ENCODE measurements around the gene MAST4. TPM values are rescaled to one million over a fixed set of nuclear protein-coding genes. Genes with fewer than 3 reads are reported as not detected.

The MAST4 gene
- total RNA-seq, 2 donors from 2014 or later = 11.0 to 11.5 TPM

GRCh38 chr5:67093279-67093678 is 497.1 kb downstream of the MAST4 start:
- H3K27ac Mint-ChIP-seq = no peak overlapping the region
- WGBS, 2 experiments (ENCODE audit: insufficient coverage in 1 of 2, insufficient read length in 1 of 2) = 95% methylated on average over 1 of the region's 1 CpG; no CpG with 5 or more reads in 1 of the 2 experiments

GRCh38 chr5:67094476-67095300 is 498.5 kb downstream of the MAST4 start:
- Histone ChIP-seq H3K4me3 (ENCODE audit: low read length) (peak overlapping the region; percentile 2), H3K36me3 (ENCODE audit: control insufficient read depth, insufficient read depth, low read length) (no peaks in the 10 kb centered on the region), H3K9me3 (ENCODE audit: control insufficient read depth, low read length) (no peaks in the 10 kb centered on the region), H3K4me1 (ENCODE audit: control insufficient read depth, insufficient read depth, low read length) (peaks cover 10% of the 10 kb centered on the region), H3K9ac (ENCODE audit: extremely low read depth, low read length, poor library complexity, severe bottlenecking) (no peak overlapping the region), H3K27me3 (ENCODE audit: control insufficient read depth, insufficient read depth, low read length, poor library complexity, severe bottlenecking) (no peaks in the 10 kb centered on the region), H3K27ac (ENCODE audit: low read depth, low read length) (peak overlapping the region; percentile 33)
- TF ChIP-seq CTCF (conservative IDR thresholded peaks at IDR 0.05) = no peak
- Mint-ChIP-seq H3K9me3 (no peaks in the 10 kb centered on the region), H3K36me3 (ENCODE audit: low read depth) (no peaks in the 10 kb centered on the region), H3K4me3 (peak overlapping the region; percentile 4), H3K4me1 (peaks cover 41% of the 10 kb centered on the region), H3K27me3 (ENCODE audit: insufficient read depth) (no peaks in the 10 kb centered on the region), H3K27ac (peak overlapping the region; percentile 94)
- 8 to 69% methylated on average over 2 to 4 of the region's 4 CpGs for WGBS, 2 experiments (ENCODE audit: insufficient coverage in 1 of 2, insufficient read length in 1 of 2)
- peak; percentile 83 for DNase-seq

More at GRCh38 chr5:67093279-67093678, 497.1 kb downstream of the MAST4 start:
- Histone ChIP-seq H3K9me3 (ENCODE audit: control insufficient read depth, low read length) (no peaks in the 10 kb centered on the region), H3K9ac (ENCODE audit: extremely low read depth, low read length, poor library complexity, severe bottlenecking) (no peak overlapping the region), H3K4me1 (ENCODE audit: control insufficient read depth, insufficient read depth, low read length) (peaks cover 10% of the 10 kb centered on the region), H3K27me3 (ENCODE audit: control insufficient read depth, insufficient read depth, low read length, poor library complexity, severe bottlenecking) (no peaks in the 10 kb centered on the region), H3K4me3 (ENCODE audit: low read length) (no peak overlapping the region), H3K36me3 (ENCODE audit: control insufficient read depth, insufficient read depth, low read length) (no peaks in the 10 kb centered on the region), H3K27ac (ENCODE audit: low read depth, low read length) (no peak overlapping the region)
- H3K36me3 Mint-ChIP-seq (ENCODE audit: low read depth) = no peaks in the 10 kb centered on the region
- no peak for DNase-seq
- no peaks in the 10 kb centered on the region for H3K27me3 Mint-ChIP-seq (ENCODE audit: insufficient read depth)
- peaks cover 43% of the 10 kb centered on the region for H3K4me1 Mint-ChIP-seq
- TF ChIP-seq CTCF (conservative IDR thresholded peaks at IDR 0.05) = no peak
- no peak overlapping the region for H3K4me3 Mint-ChIP-seq
- H3K9me3 Mint-ChIP-seq = no peaks in the 10 kb centered on the region

DNA sequence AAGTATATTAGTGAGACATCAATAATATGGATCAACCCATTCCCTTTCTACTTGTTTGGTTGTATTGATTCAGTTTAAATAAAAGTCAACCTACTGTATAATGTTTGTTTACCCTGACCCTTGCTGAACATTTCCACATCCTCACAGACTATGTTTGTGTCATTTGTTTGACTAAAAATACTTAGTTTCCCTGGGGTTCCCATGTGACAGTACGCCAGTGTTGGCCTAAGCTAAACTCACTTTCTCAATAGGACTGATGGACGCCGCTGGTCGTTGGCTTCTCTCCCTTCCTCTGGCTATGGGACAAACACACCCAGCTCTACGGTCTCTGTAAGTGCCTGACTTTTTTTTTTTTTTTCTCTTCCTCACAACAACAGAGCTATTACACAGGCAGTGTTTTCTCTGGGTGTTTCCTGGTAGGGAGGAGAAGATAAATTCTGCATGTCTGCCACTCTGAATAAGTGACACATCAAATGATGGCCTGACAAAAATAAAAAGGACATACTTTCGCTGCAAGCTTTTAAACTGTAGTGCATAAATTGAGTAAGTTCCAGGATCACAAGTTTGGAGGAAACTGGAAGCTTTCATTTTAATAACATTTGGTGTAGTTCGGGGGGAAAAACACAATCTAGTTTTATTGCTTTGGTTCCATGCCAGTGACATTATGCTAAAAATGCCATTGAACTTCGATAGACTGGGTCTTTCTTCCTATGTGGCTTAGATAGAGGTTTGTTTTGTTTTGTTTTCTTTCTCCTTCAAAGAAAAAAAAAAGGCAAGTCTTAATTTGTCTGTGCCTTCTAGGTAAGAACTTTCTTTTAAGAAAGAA is 499.4 kb downstream of the MAST4 start:
- 82 to 98% methylated on average over 4 to 8 of the region's 8 CpGs for WGBS, 2 experiments (ENCODE audit: insufficient coverage in 1 of 2, insufficient read length in 1 of 2)
- peak overlapping the region; percentile 4 for H3K4me3 Mint-ChIP-seq
- no peaks in the 10 kb centered on the region for H3K9me3 ChIP-seq (ENCODE audit: control insufficient read depth, low read length)
- H3K36me3 Mint-ChIP-seq (ENCODE audit: low read depth) = peaks cover 2% of the 10 kb centered on the region
- H3K4me3 ChIP-seq (ENCODE audit: low read length) = peak overlapping the region; percentile 2
- H3K9me3 Mint-ChIP-seq = no peaks in the 10 kb centered on the region
- no peak for DNase-seq
- no peak overlapping the region for H3K9ac ChIP-seq (ENCODE audit: extremely low read depth, low read length, poor library complexity, severe bottlenecking)
- H3K27me3 ChIP-seq (ENCODE audit: control insufficient read depth, insufficient read depth, low read length, poor library complexity, severe bottlenecking) = no peaks in the 10 kb centered on the region
- no peaks in the 10 kb centered on the region for H3K27me3 Mint-ChIP-seq (ENCODE audit: insufficient read depth)
- H3K27ac ChIP-seq (ENCODE audit: low read depth, low read length) = peak overlapping the region; percentile 29
- no peak for TF ChIP-seq CTCF (conservative IDR thresholded peaks at IDR 0.05)
- peak overlapping the region; percentile 94 for H3K27ac Mint-ChIP-seq
- no peaks in the 10 kb centered on the region for H3K36me3 ChIP-seq (ENCODE audit: control insufficient read depth, insufficient read depth, low read length)
- H3K4me1 ChIP-seq (ENCODE audit: control insufficient read depth, insufficient read depth, low read length) = peaks cover 10% of the 10 kb centered on the region
- peaks cover 41% of the 10 kb centered on the region for H3K4me1 Mint-ChIP-seq

Measured in endodermal cell (in vitro differentiated cells).